ENCODE measurements around the gene IWS1.

- no peak for TF ChIP-seq EZH2phosphoT487 (IDR thresholded peaks at IDR 0.05; ENCODE audit: insufficient read depth, low read depth)
- TF ChIP-seq EZH2 (IDR thresholded peaks at IDR 0.05; ENCODE audit: insufficient read depth, poor library complexity, severe bottlenecking): no peak
Measured at GRCh38 chr2:127537644-127538043, 11.4 kb upstream of the IWS1 start.
